Memory B cell (primary cell): ENCODE measurements around the gene SEL1L2.
"Not testable (repeated sequence)": the region's sequence is repeated elsewhere in the genome, so short reads cannot be mapped to it uniquely, and the experiment has no call there.

Experiments
- ATAC-seq: fragments of 150-1000 bp; cut with Tn5 transposase; 2 replicates; pipeline ENCODE4 v1.10.0; 2021; ENCODE audit warnings: low read depth, mild to moderate bottlenecking, moderate library complexity
- DNase-seq, 2 donors: peaks; one replicate each; pipeline ENCODE4 v3.0.0; 2022; ENCODE audit warnings: low spot score in 2 of 2
- H3K27ac Mint-ChIP-seq: one replicate; pipeline ENCODE4 v1.8.0; 2022; ENCODE audit warnings: mild to moderate bottlenecking, moderate library complexity, mixed read lengths
- H3K27me3 Mint-ChIP-seq: one replicate; pipeline ENCODE4 v1.8.0; 2022; ENCODE audit warnings: mixed read lengths
- H3K36me3 Mint-ChIP-seq: one replicate; pipeline ENCODE4 v1.8.0; 2022; ENCODE audit warnings: mild to moderate bottlenecking, mixed read lengths
- H3K4me1 Mint-ChIP-seq: one replicate; pipeline ENCODE4 v1.8.0; 2022; ENCODE audit warnings: mixed read lengths
- H3K4me3 Mint-ChIP-seq: one replicate; pipeline ENCODE4 v1.8.0; 2022; ENCODE audit warnings: mild to moderate bottlenecking, moderate library complexity, mixed read lengths
- H3K9me3 Mint-ChIP-seq: one replicate; pipeline ENCODE4 v1.8.0; 2022; ENCODE audit warnings: mixed read lengths

Gene SEL1L2

GRCh38 chr20:13990465-13990864 is at the start of gene SEL1L2:
Gene SEL1L2 (minus strand): TSS chr20:13990614. CDS start chr20:13990534, 80 bp downstream.
- H3K27ac Mint-ChIP-seq, result no peak within 1 kb of the TSS
- DNase-seq (no peak), ATAC-seq (no peak)
- no peaks in the 10 kb centered on the region for H3K4me1 Mint-ChIP-seq
- H3K4me3 Mint-ChIP-seq, result no peak within 1 kb of the TSS
- H3K27me3 Mint-ChIP-seq, result no peaks in the 10 kb centered on the region
- no peaks in the 10 kb centered on the region for H3K36me3 Mint-ChIP-seq
- H3K9me3 Mint-ChIP-seq, result peaks cover 7% of the 10 kb centered on the region

GRCh38 chr20:14036567-14036966 is 46.2 kb upstream of the SEL1L2 start:
- ATAC-seq (no peak), DNase-seq (no peak)
- no peak overlapping the region for H3K4me3 Mint-ChIP-seq
- H3K27me3 Mint-ChIP-seq, result no peaks in the 10 kb centered on the region
- H3K36me3 Mint-ChIP-seq, result no peaks in the 10 kb centered on the region
- no peak overlapping the region for H3K27ac Mint-ChIP-seq
- H3K4me1 Mint-ChIP-seq, result no peaks in the 10 kb centered on the region
- no peaks in the 10 kb centered on the region for H3K9me3 Mint-ChIP-seq

GRCh38 chr20:14033310-14033709 is 42.9 kb upstream of the SEL1L2 start:
- no peak overlapping the region for H3K4me3 Mint-ChIP-seq
- ATAC-seq (no peak), DNase-seq (no peak)
- H3K27ac Mint-ChIP-seq, result no peak overlapping the region
- H3K9me3 Mint-ChIP-seq, result no peaks in the 10 kb centered on the region
- H3K4me1 Mint-ChIP-seq, result no peaks in the 10 kb centered on the region
- H3K27me3 Mint-ChIP-seq, result no peaks in the 10 kb centered on the region
- H3K36me3 Mint-ChIP-seq, result no peaks in the 10 kb centered on the region

GRCh38 chr20:14030991-14031390 is 40.6 kb upstream of the SEL1L2 start:
- no peaks in the 10 kb centered on the region for H3K36me3 Mint-ChIP-seq
- no peaks in the 10 kb centered on the region for H3K27me3 Mint-ChIP-seq
- DNase-seq (no peak), ATAC-seq (no peak)
- H3K9me3 Mint-ChIP-seq, result no peaks in the 10 kb centered on the region
- no peaks in the 10 kb centered on the region for H3K4me1 Mint-ChIP-seq
- no peak overlapping the region for H3K27ac Mint-ChIP-seq
- no peak overlapping the region for H3K4me3 Mint-ChIP-seq

GRCh38 chr20:14012671-14013070 is 22.3 kb upstream of the SEL1L2 start:
- no peaks in the 10 kb centered on the region for H3K4me1 Mint-ChIP-seq
- H3K4me3 Mint-ChIP-seq, result no peak overlapping the region
- H3K27me3 Mint-ChIP-seq, result no peaks in the 10 kb centered on the region
- no peak overlapping the region for H3K27ac Mint-ChIP-seq
- no peaks in the 10 kb centered on the region for H3K36me3 Mint-ChIP-seq
- H3K9me3 Mint-ChIP-seq, result peaks cover 7% of the 10 kb centered on the region
- ATAC-seq (no peak), DNase-seq (no peak)

GRCh38 chr20:14009208-14009607 is 18.8 kb upstream of the SEL1L2 start:
- Mint-ChIP-seq H3K4me1 (no peaks in the 10 kb centered on the region), H3K9me3 (peaks cover 9% of the 10 kb centered on the region)

GRCh38 chr20:14005996-14006395 is 15.6 kb upstream of the SEL1L2 start:
- ATAC-seq, result no peak
- H3K4me1 Mint-ChIP-seq, result no peaks in the 10 kb centered on the region
- H3K36me3 Mint-ChIP-seq, result no peaks in the 10 kb centered on the region
- no peak overlapping the region for H3K27ac Mint-ChIP-seq
- no peaks in the 10 kb centered on the region for H3K27me3 Mint-ChIP-seq
- H3K4me3 Mint-ChIP-seq, result no peak overlapping the region
- peaks cover 9% of the 10 kb centered on the region for H3K9me3 Mint-ChIP-seq
- no peak for DNase-seq

More at GRCh38 chr20:14009208-14009607, 18.8 kb upstream of the SEL1L2 start:
- Mint-ChIP-seq H3K27ac (no peak overlapping the region), H3K4me3 (no peak overlapping the region), H3K27me3 (no peaks in the 10 kb centered on the region), H3K36me3 (no peaks in the 10 kb centered on the region)
- ATAC-seq (no peak), DNase-seq (no peak)

- DNase-seq (no peak), ATAC-seq (no peak)
- Mint-ChIP-seq H3K36me3 (no peaks in the 10 kb centered on the region), H3K9me3 (peaks cover 2% of the 10 kb centered on the region), H3K27me3 (peaks cover 10% of the 10 kb centered on the region), H3K4me1 (peaks cover 6% of the 10 kb centered on the region), H3K4me3 (no peak overlapping the region), H3K27ac (no peak overlapping the region)
Observed at GRCh38 chr20:14000917-14001316, 10.5 kb upstream of the SEL1L2 start.

GRCh38 chr20:13996265-13996664 is 5.9 kb upstream of the SEL1L2 start:
- Mint-ChIP-seq H3K9me3 (peaks cover 6% of the 10 kb centered on the region), H3K36me3 (no peaks in the 10 kb centered on the region), H3K4me3 (no peak overlapping the region), H3K27me3 (peaks cover 10% of the 10 kb centered on the region), H3K4me1 (peaks cover 6% of the 10 kb centered on the region), H3K27ac (no peak overlapping the region)
- DNase-seq (no peak), ATAC-seq (no peak)

GRCh38 chr20:13995841-13996240 is 5.4 kb upstream of the SEL1L2 start:
- peaks cover 6% of the 10 kb centered on the region for H3K4me1 Mint-ChIP-seq
- no peak for ATAC-seq

GRCh38 chr20:13995086-13995665 is 4.8 kb upstream of the SEL1L2 start, which contains the start of gene MACROD2:
Gene MACROD2 (plus strand): TSS chr20:13995516.
- ATAC-seq (no peak), DNase-seq (no peak)
- H3K9me3 Mint-ChIP-seq, result peaks cover 6% of the 10 kb centered on the region
- H3K4me3 Mint-ChIP-seq, result no peak within 1 kb of the TSS
- H3K36me3 Mint-ChIP-seq, result no peaks in the 10 kb centered on the region
- H3K27me3 Mint-ChIP-seq, result peaks cover 10% of the 10 kb centered on the region
- H3K4me1 Mint-ChIP-seq, result peaks cover 6% of the 10 kb centered on the region
- H3K27ac Mint-ChIP-seq, result no peak within 1 kb of the TSS

More at GRCh38 chr20:13995841-13996240, 5.4 kb upstream of the SEL1L2 start:
- Mint-ChIP-seq H3K36me3 (no peaks in the 10 kb centered on the region), H3K27ac (no peak overlapping the region), H3K4me3 (no peak overlapping the region), H3K9me3 (peaks cover 6% of the 10 kb centered on the region), H3K27me3 (peaks cover 10% of the 10 kb centered on the region)
- DNase-seq, result no peak

GRCh38 chr20:13991955-13992354 is 1.5 kb upstream of the SEL1L2 start:
- not testable (repeated sequence) for H3K27me3 Mint-ChIP-seq, DNase-seq, H3K27ac Mint-ChIP-seq, H3K4me3 Mint-ChIP-seq, ATAC-seq, H3K9me3 Mint-ChIP-seq, H3K36me3 Mint-ChIP-seq, H3K4me1 Mint-ChIP-seq

GRCh38 chr20:13991311-13991710 is 897 bp upstream of the SEL1L2 start:
- Mint-ChIP-seq H3K4me1 (peaks cover 3% of the 10 kb centered on the region), H3K9me3 (peaks cover 6% of the 10 kb centered on the region), H3K27me3 (peaks cover 2% of the 10 kb centered on the region), H3K27ac (no peak overlapping the region), H3K4me3 (no peak overlapping the region), H3K36me3 (no peaks in the 10 kb centered on the region)
- DNase-seq (no peak), ATAC-seq (no peak)

GRCh38 chr20:13984211-13984610 is 6.2 kb downstream of the SEL1L2 start:
- Mint-ChIP-seq H3K27me3 (no peaks in the 10 kb centered on the region), H3K4me3 (no peak overlapping the region), H3K27ac (no peak overlapping the region), H3K36me3 (no peaks in the 10 kb centered on the region), H3K4me1 (no peaks in the 10 kb centered on the region), H3K9me3 (peaks cover 4% of the 10 kb centered on the region)
- DNase-seq, result no peak
- no peak for ATAC-seq

- DNase-seq, result no peak
- H3K4me1 Mint-ChIP-seq, result no peaks in the 10 kb centered on the region
- ATAC-seq, result no peak
- H3K4me3 Mint-ChIP-seq, result no peak overlapping the region
- H3K27ac Mint-ChIP-seq, result no peak overlapping the region
- H3K36me3 Mint-ChIP-seq, result no peaks in the 10 kb centered on the region
- peaks cover 3% of the 10 kb centered on the region for H3K9me3 Mint-ChIP-seq
- H3K27me3 Mint-ChIP-seq, result no peaks in the 10 kb centered on the region
Observed at GRCh38 chr20:13960525-13960924, 29.9 kb downstream of the SEL1L2 start.
